Body of pancreas (tissue), 4 donors: Measurements from ENCODE around the gene RTBDN.

Experiments used
- POLR2A ChIP-seq, 3 donors: fragments of 450-650 bp; IDR thresholded peaks; one replicate each; pipeline ENCODE4 v1.6.1; 2016; ENCODE audit warnings: antibody characterized with exemption in 3 of 3, mild to moderate bottlenecking in 2 of 3
- TF ChIP-seq, protein P1 (sequence below), 7 experiments: fragments of 450-650 bp in 4 of 7; fragments of 200-600 bp in 3 of 7; sonication (generic) in 3 of 7; IDR thresholded peaks; one replicate each; pipeline ENCODE4 v1.5.1; 2016 to 2019; ENCODE audit warnings: antibody characterized with exemption in 7 of 7

DNA sequence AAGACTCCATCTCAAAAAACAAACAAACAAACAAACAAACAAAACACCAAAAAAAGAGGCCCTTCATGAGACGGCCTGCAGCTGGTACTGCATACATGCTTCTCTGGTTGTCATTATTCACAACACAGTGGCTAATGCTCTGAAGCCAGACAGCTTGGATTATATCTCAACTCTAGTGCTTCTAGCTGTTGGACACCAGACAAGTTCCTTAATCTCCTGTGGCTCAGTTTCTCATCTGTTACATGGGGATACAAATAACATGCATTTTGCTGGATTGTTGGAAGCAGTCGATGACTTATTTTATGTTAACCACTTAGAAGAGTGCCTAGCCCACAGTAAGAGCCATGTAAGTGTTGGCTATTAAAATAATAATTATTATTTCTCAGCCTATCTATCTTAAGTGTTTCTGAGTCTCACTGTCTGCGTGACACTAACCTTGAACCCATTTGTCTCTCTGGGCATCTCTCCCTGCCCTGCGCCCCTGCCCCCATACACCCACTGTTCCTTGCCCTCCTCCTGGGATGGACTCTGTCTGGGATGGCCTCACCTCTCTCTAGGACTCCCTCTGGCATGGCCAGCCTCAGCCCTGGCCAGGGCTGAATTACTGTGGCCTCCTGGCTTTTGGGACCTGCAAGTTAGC, 46.2 kb downstream of the RTBDN start:
- TF ChIP-seq POLR2A (IDR thresholded peaks at IDR 0.05): no peak
- TF ChIP-seq, protein P1, sequence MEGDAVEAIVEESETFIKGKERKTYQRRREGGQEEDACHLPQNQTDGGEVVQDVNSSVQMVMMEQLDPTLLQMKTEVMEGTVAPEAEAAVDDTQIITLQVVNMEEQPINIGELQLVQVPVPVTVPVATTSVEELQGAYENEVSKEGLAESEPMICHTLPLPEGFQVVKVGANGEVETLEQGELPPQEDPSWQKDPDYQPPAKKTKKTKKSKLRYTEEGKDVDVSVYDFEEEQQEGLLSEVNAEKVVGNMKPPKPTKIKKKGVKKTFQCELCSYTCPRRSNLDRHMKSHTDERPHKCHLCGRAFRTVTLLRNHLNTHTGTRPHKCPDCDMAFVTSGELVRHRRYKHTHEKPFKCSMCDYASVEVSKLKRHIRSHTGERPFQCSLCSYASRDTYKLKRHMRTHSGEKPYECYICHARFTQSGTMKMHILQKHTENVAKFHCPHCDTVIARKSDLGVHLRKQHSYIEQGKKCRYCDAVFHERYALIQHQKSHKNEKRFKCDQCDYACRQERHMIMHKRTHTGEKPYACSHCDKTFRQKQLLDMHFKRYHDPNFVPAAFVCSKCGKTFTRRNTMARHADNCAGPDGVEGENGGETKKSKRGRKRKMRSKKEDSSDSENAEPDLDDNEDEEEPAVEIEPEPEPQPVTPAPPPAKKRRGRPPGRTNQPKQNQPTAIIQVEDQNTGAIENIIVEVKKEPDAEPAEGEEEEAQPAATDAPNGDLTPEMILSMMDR (IDR thresholded peaks at IDR 0.05): no peak
